Measurements from ENCODE around the gene CDK5. TPM values are rescaled to one million over a fixed set of nuclear protein-coding genes. Genes with fewer than 3 reads are reported as not detected.
"Not testable (repeated sequence)": the region's sequence is repeated elsewhere in the genome, so short reads cannot be mapped to it uniquely, and the experiment has no call there.

Gene CDK5
- total and polyA plus RNA-seq, 2 donors (not counting 1 experiment from before 2014, with no cell fraction given), result 15.1 to 27.7 TPM

- H3K4me1 ChIP-seq (ENCODE audit: control insufficient read depth, extremely low read depth, insufficient read depth, low read length), result no peaks in the 10 kb centered on the region
- peaks cover 3% of the 10 kb centered on the region for H3K27me3 ChIP-seq (ENCODE audit: control insufficient read depth, insufficient read depth, low read length)
- H3K36me3 ChIP-seq (ENCODE audit: control insufficient read depth, insufficient read depth, low read length), result no peaks in the 10 kb centered on the region
- peak within 1 kb of the TSS; percentile 77 for H3K4me2 ChIP-seq (ENCODE audit: extremely low read depth, insufficient read depth, low read length)
- H3K4me3 ChIP-seq (replicated peaks in 1 of 4; ENCODE audit: control extremely low read depth in 1 of 4, insufficient read depth in 1 of 4, low read depth in 3 of 4, low read length in 4 of 4), result peak within 1 kb of the TSS; percentile 59 to 89 (median 71)
- peak within 1 kb of the TSS; percentile 80 for H3K9ac ChIP-seq (ENCODE audit: insufficient read depth, low read length)
- H3K79me2 ChIP-seq (ENCODE audit: control insufficient read depth, insufficient read depth, low read length), result peaks cover 2% of the 10 kb centered on the region
- no peaks in the 10 kb centered on the region for H3K9me3 ChIP-seq (ENCODE audit: control insufficient read depth, insufficient read depth, low read depth, low read length)
- peak within 1 kb of the TSS; percentile 87 for H3K27ac ChIP-seq (ENCODE audit: insufficient read depth, low read length)
- TF ChIP-seq, protein P1, sequence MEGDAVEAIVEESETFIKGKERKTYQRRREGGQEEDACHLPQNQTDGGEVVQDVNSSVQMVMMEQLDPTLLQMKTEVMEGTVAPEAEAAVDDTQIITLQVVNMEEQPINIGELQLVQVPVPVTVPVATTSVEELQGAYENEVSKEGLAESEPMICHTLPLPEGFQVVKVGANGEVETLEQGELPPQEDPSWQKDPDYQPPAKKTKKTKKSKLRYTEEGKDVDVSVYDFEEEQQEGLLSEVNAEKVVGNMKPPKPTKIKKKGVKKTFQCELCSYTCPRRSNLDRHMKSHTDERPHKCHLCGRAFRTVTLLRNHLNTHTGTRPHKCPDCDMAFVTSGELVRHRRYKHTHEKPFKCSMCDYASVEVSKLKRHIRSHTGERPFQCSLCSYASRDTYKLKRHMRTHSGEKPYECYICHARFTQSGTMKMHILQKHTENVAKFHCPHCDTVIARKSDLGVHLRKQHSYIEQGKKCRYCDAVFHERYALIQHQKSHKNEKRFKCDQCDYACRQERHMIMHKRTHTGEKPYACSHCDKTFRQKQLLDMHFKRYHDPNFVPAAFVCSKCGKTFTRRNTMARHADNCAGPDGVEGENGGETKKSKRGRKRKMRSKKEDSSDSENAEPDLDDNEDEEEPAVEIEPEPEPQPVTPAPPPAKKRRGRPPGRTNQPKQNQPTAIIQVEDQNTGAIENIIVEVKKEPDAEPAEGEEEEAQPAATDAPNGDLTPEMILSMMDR (conservative IDR thresholded peaks at IDR 0.05 in 1 of 2, IDR thresholded peaks at IDR 0.05 in 1 of 2; ENCODE audit: low read depth in 1 of 2, low read length in 2 of 2), result peak; percentile 34 to 41
- no peak for TF ChIP-seq EZH2 (IDR thresholded peaks at IDR 0.05; ENCODE audit: low read length, missing control alignments)
- no peaks in the 10 kb centered on the region for H4K20me1 ChIP-seq (ENCODE audit: control insufficient read depth, extremely low read depth, insufficient read depth, low read length)
- DNase-seq (ENCODE audit: low read depth in 2 of 2), result peak; percentile 98 to 99
- H2AFZ ChIP-seq (ENCODE audit: low read length), result peak within 1 kb of the TSS; percentile 60
Observed at GRCh38 chr7:151028131-151028947, 29.4 kb downstream of the CDK5 start, which contains the start of gene ABCB8. TSS of gene ABCB8 (plus strand) at chr7:151028450. CDS start at chr7:151028516, 66 bp downstream.

DNA sequence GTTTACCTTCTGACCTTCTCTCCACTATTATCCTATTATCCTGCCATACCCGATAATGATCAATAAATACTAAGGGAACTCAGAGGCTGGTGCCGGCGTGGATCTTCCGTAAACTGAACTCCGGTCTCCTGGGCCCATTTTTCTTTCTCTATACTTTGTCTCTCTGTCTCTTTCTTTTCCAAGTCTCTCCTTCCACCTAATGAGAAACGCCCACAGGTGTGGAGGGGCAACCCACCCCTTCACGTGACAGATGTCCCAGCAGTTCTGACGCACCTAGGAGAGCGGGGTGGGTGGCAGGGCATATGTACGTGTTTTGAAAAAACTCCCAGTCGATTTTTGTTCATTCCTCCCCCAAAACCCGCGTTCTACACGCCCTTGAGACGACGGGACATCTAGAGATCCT lies 30.0 kb downstream of the CDK5 start:
- Histone ChIP-seq H3K4me3 (replicated peaks in 1 of 4; ENCODE audit: control extremely low read depth in 1 of 4, insufficient read depth in 1 of 4, low read depth in 3 of 4, low read length in 4 of 4) (peak overlapping the region; percentile 39 to 89 (median 70)), H3K4me2 (ENCODE audit: extremely low read depth, insufficient read depth, low read length) (peak overlapping the region; percentile 77), H3K27ac (ENCODE audit: insufficient read depth, low read length) (peak overlapping the region; percentile 87), H2AFZ (ENCODE audit: low read length) (peak overlapping the region; percentile 31), H3K9ac (ENCODE audit: insufficient read depth, low read length) (peak overlapping the region; percentile 55)
- not testable (repeated sequence) for H3K79me2 ChIP-seq (ENCODE audit: control insufficient read depth, insufficient read depth, low read length); H4K20me1 ChIP-seq (ENCODE audit: control insufficient read depth, extremely low read depth, insufficient read depth, low read length); H3K36me3 ChIP-seq (ENCODE audit: control insufficient read depth, insufficient read depth, low read length); DNase-seq (ENCODE audit: low read depth in 2 of 2); H3K9me3 ChIP-seq (ENCODE audit: control insufficient read depth, insufficient read depth, low read depth, low read length); H3K4me1 ChIP-seq (ENCODE audit: control insufficient read depth, extremely low read depth, insufficient read depth, low read length); H3K27me3 ChIP-seq (ENCODE audit: control insufficient read depth, insufficient read depth, low read length)

- not testable (repeated sequence) for H3K4me2 ChIP-seq (ENCODE audit: extremely low read depth, insufficient read depth, low read length); H3K79me2 ChIP-seq (ENCODE audit: control insufficient read depth, insufficient read depth, low read length); H3K4me3 ChIP-seq (replicated peaks in 1 of 4; ENCODE audit: control extremely low read depth in 1 of 4, insufficient read depth in 1 of 4, low read depth in 3 of 4, low read length in 4 of 4)
Observed at GRCh38 chr7:151026771-151027727, 30.6 kb downstream of the CDK5 start.

More at GRCh38 chr7:151026771-151027727, 30.6 kb downstream of the CDK5 start:
- H3K4me1 ChIP-seq (ENCODE audit: control insufficient read depth, extremely low read depth, insufficient read depth, low read length); H2AFZ ChIP-seq (ENCODE audit: low read length); DNase-seq (ENCODE audit: low read depth in 2 of 2); H3K9ac ChIP-seq (ENCODE audit: insufficient read depth, low read length); H3K27me3 ChIP-seq (ENCODE audit: control insufficient read depth, insufficient read depth, low read length); H3K36me3 ChIP-seq (ENCODE audit: control insufficient read depth, insufficient read depth, low read length); H3K9me3 ChIP-seq (ENCODE audit: control insufficient read depth, insufficient read depth, low read depth, low read length); H4K20me1 ChIP-seq (ENCODE audit: control insufficient read depth, extremely low read depth, insufficient read depth, low read length): not testable (repeated sequence)
- peak overlapping the region; percentile 87 for H3K27ac ChIP-seq (ENCODE audit: insufficient read depth, low read length)

All from fibroblast of lung (primary cell).